Type B pancreatic cell (in vitro differentiated cells): ENCODE measurements around the gene XDH. TPM values are rescaled to one million over a fixed set of nuclear protein-coding genes. Genes with fewer than 3 reads are reported as not detected.

ENCODE experiments used
- DNase-seq: peaks from one replicate; pipeline ENCODE4 v3.0.0; 2021; ENCODE audit warnings: mixed read lengths; ENCODE audit not compliant: unreplicated experiment; ENCODE audit errors: extremely low spot score
- H3K27ac Mint-ChIP-seq: 2 replicates; pipeline ENCODE4 v1.8.0; 2021; ENCODE audit warnings: mild to moderate bottlenecking, mixed read lengths
- H3K27me3 Mint-ChIP-seq: 2 replicates; pipeline ENCODE4 v1.8.0; 2021; ENCODE audit warnings: mixed read lengths
- H3K36me3 Mint-ChIP-seq: 2 replicates; pipeline ENCODE4 v1.8.0; 2021; ENCODE audit warnings: mixed read lengths
- H3K4me1 Mint-ChIP-seq: one replicate; pipeline ENCODE4 v1.8.0; 2021; ENCODE audit warnings: mixed read lengths; ENCODE audit not compliant: unreplicated experiment
- H3K4me3 Mint-ChIP-seq: 2 replicates; pipeline ENCODE4 v1.8.0; 2021; ENCODE audit warnings: mild to moderate bottlenecking, mixed read lengths
- H3K9me3 Mint-ChIP-seq: 2 replicates; pipeline ENCODE4 v1.8.0; 2021; ENCODE audit warnings: mixed read lengths
- CTCF ChIP-seq: fragments of 200-600 bp; sonication (generic); conservative IDR thresholded peaks from 2 replicates; pipeline ENCODE4 v1.5.0; 2021; ENCODE audit warnings: antibody characterized with exemption, mild to moderate bottlenecking
- long read RNA-seq: library from polyadenylated mRNA; unstranded; transcript quantifications from one replicate; pipeline ENCODE4 v2.0.0, GENCODE V29; 2020
- total RNA-seq: library from RNA; stranded (reverse); gene quantifications from 2 replicates; pipeline ENCODE4 v1.2.1, GENCODE V29; 2021; ENCODE audit warnings: low replicate concordance

The XDH gene
- 2.5 and 7.7 TPM in 2 replicates for total RNA-seq
- long read RNA-seq, full-length matches to known transcripts, result 1 of 5 reads
- long read RNA-seq, partial matches to known transcripts, result 3 of 5 reads
- long read RNA-seq, other reads (novel, unspliced or antisense), result 1 of 5 reads

GRCh38 chr2:31414601-31415241 is at the start of gene XDH:
Gene XDH, minus strand, starts transcription at chr2:31414742. Its CDS starts 76 bp downstream, at chr2:31414666.
- H3K4me1 Mint-ChIP-seq, result no peaks in the 10 kb centered on the region
- peak within 1 kb of the TSS; percentile 40 for H3K27ac Mint-ChIP-seq
- no peak for DNase-seq
- no peak for TF ChIP-seq CTCF
- H3K36me3 Mint-ChIP-seq, result no peaks in the 10 kb centered on the region
- no peak within 1 kb of the TSS for H3K4me3 Mint-ChIP-seq
- no peaks in the 10 kb centered on the region for H3K27me3 Mint-ChIP-seq
- H3K9me3 Mint-ChIP-seq, result no peaks in the 10 kb centered on the region

DNA sequence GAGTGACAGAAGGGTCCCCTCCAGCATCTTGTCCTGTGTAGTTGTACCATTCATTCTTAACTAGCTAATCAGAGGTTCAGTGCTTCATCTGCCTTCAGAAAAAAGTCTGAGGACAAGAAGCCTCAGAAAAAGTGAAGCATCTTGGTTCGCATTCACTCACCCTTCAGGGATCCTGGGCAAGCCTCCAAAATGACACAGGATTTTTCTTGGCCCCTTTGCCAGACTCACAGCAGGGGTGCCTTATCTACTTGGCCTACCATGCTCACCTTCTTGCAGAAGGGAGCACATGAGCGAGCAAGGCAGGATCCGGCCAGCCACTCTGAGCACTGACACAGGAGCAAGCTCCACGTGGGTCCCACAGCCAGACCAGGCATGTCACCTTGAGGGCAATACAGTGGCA is 43.1 kb upstream of the XDH start:
- Mint-ChIP-seq H3K27me3 (no peaks in the 10 kb centered on the region), H3K36me3 (peaks cover 3% of the 10 kb centered on the region), H3K9me3 (peaks cover 4% of the 10 kb centered on the region), H3K27ac (no peak overlapping the region), H3K4me3 (no peak overlapping the region), H3K4me1 (no peaks in the 10 kb centered on the region)
- no peak for DNase-seq
- TF ChIP-seq CTCF, result no peak

GRCh38 chr2:31446848-31447247 is 32.3 kb upstream of the XDH start:
- Mint-ChIP-seq H3K27me3 (no peaks in the 10 kb centered on the region), H3K4me1 (no peaks in the 10 kb centered on the region), H3K27ac (no peak overlapping the region), H3K36me3 (no peaks in the 10 kb centered on the region), H3K4me3 (no peak overlapping the region), H3K9me3 (peaks cover 1% of the 10 kb centered on the region)
- no peak for TF ChIP-seq CTCF
- DNase-seq, result no peak

DNA sequence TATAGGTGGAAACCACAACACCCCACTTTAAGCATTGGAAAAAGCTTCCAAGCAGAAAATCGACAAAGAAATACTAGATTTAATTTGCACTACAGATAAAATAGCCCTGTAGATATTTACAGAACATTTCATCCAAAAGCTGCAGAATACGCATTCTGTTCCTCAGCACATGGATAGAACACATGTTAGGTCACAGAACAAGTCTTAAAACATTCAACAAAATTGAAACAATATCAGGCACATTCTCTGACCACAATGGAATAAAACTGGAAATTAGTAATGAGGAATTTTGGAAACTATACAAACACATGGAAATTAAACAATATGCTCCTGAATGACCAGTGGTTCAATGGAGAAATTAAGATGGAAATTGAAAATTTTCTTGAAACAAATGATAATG is 27.8 kb upstream of the XDH start:
- Mint-ChIP-seq H3K36me3 (no peaks in the 10 kb centered on the region), H3K9me3 (no peaks in the 10 kb centered on the region), H3K27ac (no peak overlapping the region), H3K27me3 (no peaks in the 10 kb centered on the region), H3K4me1 (no peaks in the 10 kb centered on the region), H3K4me3 (no peak overlapping the region)
- no peak for DNase-seq
- TF ChIP-seq CTCF, result no peak

DNA sequence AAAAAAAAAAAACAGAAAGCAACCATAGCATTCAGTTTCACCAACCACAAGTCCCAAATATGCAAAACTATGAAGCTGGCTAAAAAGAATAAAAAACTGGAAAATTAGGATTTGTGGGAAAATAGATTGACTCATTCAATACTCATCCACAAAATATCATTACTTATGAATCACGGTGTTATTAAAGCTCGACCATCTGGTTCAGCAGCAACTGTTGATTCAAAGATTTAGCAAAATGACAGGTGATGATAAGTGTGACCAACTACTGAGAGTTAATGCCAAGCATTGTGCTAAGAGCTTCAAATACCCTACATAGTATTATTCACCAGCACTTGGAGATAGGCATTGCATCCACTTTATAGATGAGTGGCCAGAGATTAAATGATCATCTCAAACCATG is 26.2 kb upstream of the XDH start:
- no peak overlapping the region for H3K4me3 Mint-ChIP-seq
- H3K27me3 Mint-ChIP-seq, result no peaks in the 10 kb centered on the region
- DNase-seq, result no peak
- H3K36me3 Mint-ChIP-seq, result no peaks in the 10 kb centered on the region
- H3K4me1 Mint-ChIP-seq, result no peaks in the 10 kb centered on the region
- H3K27ac Mint-ChIP-seq, result no peak overlapping the region
- no peaks in the 10 kb centered on the region for H3K9me3 Mint-ChIP-seq
- no peak for TF ChIP-seq CTCF
